T-helper 2 cell treated with Interferon-gamma antibody and Interleukin-4, amounts not matched to agents 5 μg/mL and 100 μg/mL, for 36 hours (primary cell): ENCODE results near the gene AMH.

Experiments used
- DNase-seq: peaks from one replicate; pipeline ENCODE4 v3.0.0; 2021; ENCODE audit warnings: low spot score
- H3K27ac Mint-ChIP-seq: one replicate; pipeline ENCODE4 v1.8.0; 2021; ENCODE audit warnings: mild to moderate bottlenecking, mixed read lengths
- H3K27me3 Mint-ChIP-seq: one replicate; pipeline ENCODE4 v1.8.0; 2021; ENCODE audit warnings: low read depth, mixed read lengths
- H3K36me3 Mint-ChIP-seq: one replicate; pipeline ENCODE4 v1.8.0; 2021; ENCODE audit warnings: low read depth, mixed read lengths
- H3K4me1 Mint-ChIP-seq: one replicate; pipeline ENCODE4 v1.8.0; 2021; ENCODE audit warnings: low read depth, mixed read lengths
- H3K4me3 Mint-ChIP-seq: one replicate; pipeline ENCODE4 v1.8.0; 2022; ENCODE audit warnings: mild to moderate bottlenecking, moderate library complexity, mixed read lengths
- H3K9me3 Mint-ChIP-seq: one replicate; pipeline ENCODE4 v1.8.0; 2021; ENCODE audit warnings: mixed read lengths

The AMH gene

DNA sequence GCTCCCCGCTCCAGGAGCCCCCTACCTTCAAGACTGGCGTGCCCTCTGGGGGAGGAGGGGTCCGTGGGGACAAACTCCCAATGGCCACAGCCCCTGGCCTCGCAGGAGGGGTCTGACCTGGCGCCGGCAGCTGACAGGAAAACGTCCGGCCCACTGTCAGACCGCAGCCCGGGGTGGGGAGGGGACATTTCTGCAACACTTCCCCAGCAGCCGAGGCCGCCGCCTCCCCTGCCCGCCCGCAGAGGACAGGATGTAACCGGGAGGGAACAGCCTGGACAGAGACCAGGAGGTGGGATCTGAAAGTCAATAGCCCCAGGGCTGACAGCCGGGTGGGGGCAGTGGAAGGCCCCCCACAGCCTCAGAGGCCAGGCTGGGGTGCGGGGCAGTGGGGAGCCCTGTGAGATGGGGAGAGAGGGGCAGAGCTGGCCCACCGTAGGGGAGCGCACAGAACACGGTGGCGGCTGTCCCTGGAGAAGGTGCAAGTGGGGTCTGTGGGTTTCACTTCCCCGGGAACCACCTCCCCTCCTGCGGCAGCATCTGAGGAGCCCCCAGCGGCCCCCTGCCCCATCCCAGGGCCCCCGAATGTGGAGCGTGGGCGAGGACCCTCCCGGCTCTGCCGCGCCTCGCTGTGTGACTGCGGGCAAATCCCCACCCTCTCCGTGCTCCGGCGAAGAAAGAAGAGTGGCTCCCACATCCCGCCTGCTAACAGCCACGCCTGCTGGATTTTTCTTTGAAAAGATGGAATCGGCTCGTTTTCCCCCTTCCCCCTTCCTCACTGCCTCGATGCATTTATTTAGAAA is 33.1 kb downstream of the AMH start, which contains the start of gene PEAK3:
Gene PEAK3, minus strand, starts transcription at position 114 of the 800 bp plus-strand sequence. CDS start 1,244 bp downstream, outside the sequence.
- peak; percentile 38 for DNase-seq
- Mint-ChIP-seq H3K36me3 (no peaks in the 10 kb centered on the region), H3K27ac (peak within 1 kb of the TSS; percentile 49), H3K4me3 (peak within 1 kb of the TSS; percentile 73), H3K27me3 (peaks cover 7% of the 10 kb centered on the region), H3K9me3 (no peaks in the 10 kb centered on the region), H3K4me1 (peaks cover 9% of the 10 kb centered on the region)

DNA sequence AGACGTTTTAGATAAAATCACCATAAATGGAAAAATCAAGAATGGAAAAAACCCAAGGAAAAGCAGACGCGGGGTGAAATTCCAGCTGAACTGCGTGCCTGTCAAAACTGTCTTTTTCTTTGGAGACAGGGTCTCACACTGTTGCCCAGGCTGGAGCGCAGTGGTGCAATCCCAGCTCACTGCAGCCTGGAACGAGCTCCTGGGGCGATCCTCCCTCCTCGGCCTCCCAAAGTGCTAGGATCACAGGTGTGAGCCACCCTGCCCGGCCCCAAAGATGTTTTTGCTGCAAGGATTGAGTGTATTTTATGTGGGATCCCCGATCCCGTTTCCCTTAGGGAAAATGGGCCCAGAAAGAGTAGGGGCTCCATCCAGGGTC is 33.7 kb downstream of the AMH start:
- DNase-seq, result no peak
- H3K27me3 Mint-ChIP-seq, result peaks cover 7% of the 10 kb centered on the region
- H3K9me3 Mint-ChIP-seq, result no peaks in the 10 kb centered on the region
- H3K4me1 Mint-ChIP-seq, result peaks cover 9% of the 10 kb centered on the region
- H3K4me3 Mint-ChIP-seq, result peak overlapping the region; percentile 27
- H3K27ac Mint-ChIP-seq, result no peak overlapping the region
- H3K36me3 Mint-ChIP-seq, result no peaks in the 10 kb centered on the region

DNA sequence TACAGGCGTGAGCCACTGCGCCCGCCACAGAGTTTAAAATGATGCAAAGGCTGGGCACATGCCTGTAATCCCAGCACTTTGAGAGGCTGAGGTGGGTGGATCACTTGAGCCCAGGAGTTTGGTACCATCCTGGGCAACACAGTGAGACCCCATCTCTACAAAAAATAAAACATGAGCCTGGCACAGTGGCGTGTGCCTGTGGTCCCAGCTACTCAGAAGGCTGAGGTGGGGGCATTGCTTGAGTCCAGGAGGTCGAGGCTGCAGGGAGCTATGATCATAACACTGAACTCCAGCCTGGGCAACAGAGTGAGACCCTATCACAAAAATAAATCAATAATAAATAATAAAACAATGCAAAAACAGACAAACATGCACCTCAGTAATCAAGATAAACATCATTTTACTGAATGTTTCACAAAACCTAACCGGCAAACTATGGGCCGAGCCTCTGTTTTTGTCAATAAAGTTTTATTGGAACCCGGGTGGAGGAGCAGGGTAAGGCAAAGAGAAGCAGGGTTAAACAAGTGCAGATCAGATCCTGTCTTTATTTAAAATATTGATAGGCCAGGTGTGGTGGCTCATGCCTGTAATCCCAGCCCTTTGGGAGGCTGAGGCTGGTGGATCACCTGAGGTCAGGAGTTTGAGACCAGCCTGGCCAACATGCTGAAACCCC is 34.8 kb downstream of the AMH start:
- H3K27me3 Mint-ChIP-seq, result peaks cover 7% of the 10 kb centered on the region
- no peak overlapping the region for H3K27ac Mint-ChIP-seq
- H3K4me3 Mint-ChIP-seq, result no peak overlapping the region
- peaks cover 17% of the 10 kb centered on the region for H3K4me1 Mint-ChIP-seq
- no peaks in the 10 kb centered on the region for H3K9me3 Mint-ChIP-seq
- DNase-seq, result no peak
- H3K36me3 Mint-ChIP-seq, result no peaks in the 10 kb centered on the region

DNA sequence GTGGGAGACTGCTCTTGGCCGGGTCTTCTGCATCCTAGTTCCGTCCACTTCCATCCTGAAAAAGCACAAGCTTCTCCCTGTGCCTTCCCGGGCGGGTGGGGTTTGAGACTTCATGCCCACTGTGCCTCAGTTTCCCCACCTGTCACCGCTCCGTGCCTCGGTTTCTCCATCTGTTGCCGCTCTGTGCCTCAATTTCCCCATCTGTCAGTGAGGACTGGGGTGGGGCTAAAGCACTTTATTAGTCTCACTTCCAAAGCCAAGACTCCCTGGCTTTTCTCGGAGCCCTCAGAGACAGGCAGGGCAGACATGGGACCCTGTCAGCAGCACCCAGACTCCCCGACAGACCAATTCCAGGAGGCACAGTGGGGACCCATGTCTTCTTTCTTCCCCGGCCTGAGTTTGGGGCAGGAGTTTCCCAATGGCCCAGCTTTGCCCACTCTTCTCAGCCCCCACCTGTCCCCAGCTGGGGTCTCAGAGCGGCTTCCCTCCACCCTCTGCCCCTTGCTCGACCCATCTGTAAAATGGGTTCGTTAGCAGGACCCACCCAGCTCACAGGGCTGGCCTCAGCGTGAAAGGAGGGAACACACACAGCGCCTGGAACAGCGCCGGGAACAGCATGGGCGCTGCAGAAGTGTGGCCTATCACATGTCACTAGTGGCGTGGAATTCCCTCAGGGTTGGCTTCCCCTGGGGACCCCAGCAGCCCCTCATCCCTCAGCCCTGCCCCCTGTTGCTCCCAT is 37.4 kb downstream of the AMH start:
- no peak overlapping the region for H3K4me3 Mint-ChIP-seq
- H3K27me3 Mint-ChIP-seq, result peaks cover 7% of the 10 kb centered on the region
- H3K36me3 Mint-ChIP-seq, result peaks cover 9% of the 10 kb centered on the region
- no peak for DNase-seq
- H3K27ac Mint-ChIP-seq, result peak overlapping the region; percentile 7
- no peaks in the 10 kb centered on the region for H3K9me3 Mint-ChIP-seq
- H3K4me1 Mint-ChIP-seq, result peaks cover 25% of the 10 kb centered on the region

DNA sequence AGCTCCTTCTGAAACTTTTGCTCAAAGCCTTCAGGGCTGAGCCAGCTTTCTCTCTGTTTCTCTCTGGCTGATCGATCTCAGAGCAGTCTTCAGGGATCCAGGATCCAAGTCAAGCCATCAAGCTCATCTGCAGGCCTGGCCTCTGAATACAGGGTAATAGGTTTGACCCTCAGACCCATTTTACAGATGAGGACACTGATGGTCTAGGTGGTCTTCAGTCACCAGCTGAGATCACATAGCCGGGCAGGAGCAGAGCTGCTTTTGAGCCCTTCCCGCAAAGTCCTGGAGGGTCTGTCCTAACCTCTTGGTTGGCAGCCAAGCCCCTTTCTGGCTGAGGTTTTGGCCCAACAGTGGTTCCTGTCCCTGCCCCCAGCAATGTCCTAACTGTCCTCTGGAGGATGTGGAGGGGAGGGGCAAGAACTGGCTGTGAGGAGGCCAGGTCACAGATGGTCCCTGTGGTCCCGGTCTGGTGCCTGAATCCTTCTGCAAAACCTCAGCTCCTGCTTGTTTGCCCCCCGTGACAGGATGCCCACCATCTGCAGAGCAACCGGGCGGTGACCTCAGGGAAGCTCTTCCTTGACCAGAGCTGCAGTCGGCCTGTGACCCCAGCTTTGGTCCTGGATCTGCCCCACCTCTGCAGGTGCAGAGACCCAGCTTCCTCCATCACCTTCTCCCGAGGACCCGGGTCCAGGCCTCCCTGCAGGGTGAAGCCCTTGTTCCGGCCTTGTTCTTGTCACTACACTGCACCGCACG is 38.6 kb downstream of the AMH start:
- peak overlapping the region; percentile 98 for H3K27ac Mint-ChIP-seq
- H3K9me3 Mint-ChIP-seq, result no peaks in the 10 kb centered on the region
- H3K36me3 Mint-ChIP-seq, result peaks cover 14% of the 10 kb centered on the region
- peaks cover 18% of the 10 kb centered on the region for H3K4me1 Mint-ChIP-seq
- H3K4me3 Mint-ChIP-seq, result no peak overlapping the region
- no peak for DNase-seq
- H3K27me3 Mint-ChIP-seq, result peaks cover 4% of the 10 kb centered on the region

GRCh38 chr19:2288338-2288817 is 39.3 kb downstream of the AMH start:
- no peak for DNase-seq
- Mint-ChIP-seq H3K27me3 (no peaks in the 10 kb centered on the region), H3K4me1 (peaks cover 15% of the 10 kb centered on the region), H3K9me3 (no peaks in the 10 kb centered on the region), H3K36me3 (peaks cover 17% of the 10 kb centered on the region), H3K4me3 (peak overlapping the region; percentile 89), H3K27ac (peak overlapping the region; percentile 98)

- Mint-ChIP-seq H3K27me3 (no peaks in the 10 kb centered on the region), H3K36me3 (peaks cover 21% of the 10 kb centered on the region), H3K4me3 (peak overlapping the region; percentile 89), H3K4me1 (peaks cover 17% of the 10 kb centered on the region), H3K27ac (peak overlapping the region; percentile 98), H3K9me3 (no peaks in the 10 kb centered on the region)
- no peak for DNase-seq
Measured at GRCh38 chr19:2288818-2289713, 39.9 kb downstream of the AMH start.

DNA sequence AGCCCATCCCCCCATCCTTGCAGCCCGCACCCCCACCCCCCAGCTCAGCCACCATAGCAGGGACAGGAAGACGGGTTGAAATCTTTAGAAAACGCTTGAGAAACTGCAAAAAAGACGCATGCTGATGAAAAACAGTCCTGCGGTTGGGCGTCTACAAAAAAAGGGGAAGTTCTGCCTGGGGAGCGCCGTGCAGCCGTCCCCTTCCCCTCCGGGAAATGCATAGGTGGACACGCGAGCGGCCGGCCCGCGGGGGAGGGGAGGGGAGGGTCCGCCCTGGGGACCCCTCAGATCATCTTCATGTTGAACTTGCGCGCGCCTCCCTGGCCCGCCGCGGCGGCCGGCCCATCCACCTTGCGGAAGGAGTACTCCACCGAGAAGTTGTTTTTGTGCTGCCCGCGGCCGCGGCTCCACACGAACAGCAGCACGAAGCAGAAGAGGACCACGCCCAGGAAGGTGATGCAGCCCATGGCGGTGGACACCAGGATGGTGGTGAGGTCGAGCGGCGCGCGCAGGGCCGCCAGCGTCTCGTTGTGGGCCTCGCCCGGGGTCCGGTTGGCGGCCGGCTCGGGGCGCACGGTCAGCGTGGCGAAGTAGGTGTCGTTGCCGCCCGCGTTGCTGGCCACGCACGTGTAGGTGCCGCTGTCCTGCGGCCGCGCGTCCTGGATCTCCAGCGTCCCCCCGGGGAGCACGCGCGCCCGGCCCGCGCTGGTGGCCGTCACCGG is 40.8 kb downstream of the AMH start:
- Mint-ChIP-seq H3K36me3 (peaks cover 24% of the 10 kb centered on the region), H3K27ac (peak overlapping the region; percentile 98), H3K27me3 (no peaks in the 10 kb centered on the region), H3K9me3 (no peaks in the 10 kb centered on the region), H3K4me1 (peaks cover 17% of the 10 kb centered on the region), H3K4me3 (peak overlapping the region; percentile 89)
- DNase-seq, result peak; percentile 61

DNA sequence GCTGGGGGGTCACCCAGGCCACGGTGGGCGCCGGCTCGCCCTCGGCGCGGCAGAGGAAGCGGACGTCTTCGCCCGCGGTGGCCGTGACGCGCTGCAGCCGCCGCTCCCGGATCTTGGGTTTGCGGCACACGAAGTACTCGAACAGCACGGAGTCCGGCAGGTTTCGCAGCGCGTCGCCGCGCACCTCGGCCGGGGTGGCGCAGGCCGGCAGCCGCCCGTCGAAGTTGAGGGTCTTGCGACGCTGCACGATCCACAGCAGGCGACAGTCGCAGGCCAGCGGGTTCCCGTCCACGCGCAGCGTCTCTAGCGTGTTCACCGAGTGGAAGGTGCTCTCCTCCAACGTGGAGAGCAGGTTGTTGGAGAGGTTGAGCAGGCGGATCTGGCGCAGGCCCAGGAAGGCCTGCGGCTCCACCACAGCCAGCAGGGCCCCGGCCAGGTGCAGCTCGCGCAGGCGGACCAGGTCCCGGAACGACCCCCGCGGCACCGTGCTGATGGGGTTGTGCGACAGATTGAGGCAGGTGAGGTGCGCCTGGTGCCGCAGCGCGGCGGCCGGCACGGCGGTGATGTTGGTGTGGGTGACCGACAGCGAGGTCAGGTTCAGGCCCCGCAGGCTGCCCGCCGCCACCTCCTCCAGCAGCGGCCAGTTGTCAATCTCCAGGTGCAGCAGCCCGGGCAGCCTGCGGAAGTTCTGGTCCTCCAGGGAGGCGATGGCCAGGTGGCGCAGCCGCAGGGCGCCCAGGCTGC is 41.5 kb downstream of the AMH start:
- Mint-ChIP-seq H3K27ac (peak overlapping the region; percentile 77), H3K9me3 (no peaks in the 10 kb centered on the region), H3K36me3 (peaks cover 26% of the 10 kb centered on the region), H3K4me1 (peaks cover 17% of the 10 kb centered on the region), H3K27me3 (no peaks in the 10 kb centered on the region), H3K4me3 (peak overlapping the region; percentile 79)
- no peak for DNase-seq

GRCh38 chr19:2291185-2291751 is 42.1 kb downstream of the AMH start:
- Mint-ChIP-seq H3K4me1 (peaks cover 17% of the 10 kb centered on the region), H3K9me3 (no peaks in the 10 kb centered on the region), H3K27me3 (no peaks in the 10 kb centered on the region), H3K27ac (no peak overlapping the region), H3K36me3 (peaks cover 26% of the 10 kb centered on the region), H3K4me3 (peak overlapping the region; percentile 79)
- no peak for DNase-seq

- Mint-ChIP-seq H3K4me3 (no peak overlapping the region), H3K4me1 (peaks cover 2% of the 10 kb centered on the region), H3K9me3 (no peaks in the 10 kb centered on the region), H3K27me3 (no peaks in the 10 kb centered on the region), H3K36me3 (peaks cover 23% of the 10 kb centered on the region), H3K27ac (no peak overlapping the region)
- no peak for DNase-seq
Measured at GRCh38 chr19:2294687-2295335, 45.7 kb downstream of the AMH start.
